ENCODE results near the gene PSMB1. TPM values are rescaled to one million over a fixed set of nuclear protein-coding genes. Genes with fewer than 3 reads are reported as not detected.

The PSMB1 gene
- 112 TPM for polyA plus RNA-seq (ENCODE audit: insufficient read length)

DNA sequence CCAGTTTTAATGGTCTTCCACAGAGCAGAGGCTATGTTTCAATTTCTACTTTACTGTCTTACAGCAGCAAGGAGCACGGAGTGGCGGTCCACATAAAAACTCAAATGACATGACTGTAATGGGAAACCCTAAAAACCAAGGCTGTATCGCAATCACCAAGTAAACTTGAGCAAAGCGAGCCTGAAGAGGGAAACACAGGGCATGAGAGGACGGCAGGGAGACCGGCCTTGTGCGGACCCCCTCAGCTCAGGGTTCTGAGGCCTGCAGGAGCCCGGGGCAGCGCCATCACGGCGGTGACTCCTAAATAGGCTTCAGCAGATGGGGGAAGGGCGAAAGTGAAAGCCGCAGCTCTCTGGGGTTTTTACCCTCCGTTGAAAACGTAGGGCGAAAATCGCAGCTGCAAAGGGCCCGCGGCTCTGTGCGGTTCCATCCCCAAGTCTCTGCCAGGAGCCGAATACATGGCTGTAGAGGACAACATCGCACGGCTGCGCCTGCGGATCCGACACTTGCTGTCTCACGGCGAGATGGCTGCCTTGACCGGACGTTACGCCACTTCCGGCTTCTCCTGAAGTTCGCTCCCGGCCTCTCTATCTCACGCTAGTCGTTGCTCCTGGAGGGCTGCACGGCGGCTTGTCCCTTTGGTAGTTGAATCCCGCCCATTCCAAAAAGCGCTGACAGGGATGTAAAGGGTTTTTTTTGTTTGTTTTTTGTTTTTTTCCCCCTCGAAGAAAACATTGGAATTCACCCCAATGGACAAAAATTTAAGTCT, at the start of gene PSMB1:
TSS of gene PSMB1 (minus strand) at position 543 of the 769 bp plus-strand sequence. CDS start at position 478, 65 bp downstream.
- peak; percentile 95 for DNase-seq

DNA sequence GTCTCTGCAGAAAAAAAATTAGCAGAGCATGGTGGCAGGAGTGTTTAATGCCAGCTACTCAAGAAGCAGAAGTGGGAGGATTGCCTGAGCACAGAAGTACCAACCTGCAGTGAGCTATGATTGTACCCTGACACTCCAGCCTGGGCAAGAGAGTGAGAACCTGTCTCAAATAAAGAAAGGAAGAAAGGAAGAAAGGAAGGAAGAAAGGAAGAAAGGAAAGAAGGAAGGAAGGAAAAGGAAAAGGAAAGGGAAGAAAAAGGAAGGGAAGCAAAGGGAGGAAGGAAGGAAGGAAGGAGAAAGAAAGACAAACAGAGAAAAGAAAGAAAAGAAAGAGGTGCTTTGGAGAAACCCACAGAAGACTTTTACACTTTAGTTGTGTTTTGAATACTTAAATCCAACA, 44.2 kb upstream of the PSMB1 start:
- no peak for DNase-seq

DNA sequence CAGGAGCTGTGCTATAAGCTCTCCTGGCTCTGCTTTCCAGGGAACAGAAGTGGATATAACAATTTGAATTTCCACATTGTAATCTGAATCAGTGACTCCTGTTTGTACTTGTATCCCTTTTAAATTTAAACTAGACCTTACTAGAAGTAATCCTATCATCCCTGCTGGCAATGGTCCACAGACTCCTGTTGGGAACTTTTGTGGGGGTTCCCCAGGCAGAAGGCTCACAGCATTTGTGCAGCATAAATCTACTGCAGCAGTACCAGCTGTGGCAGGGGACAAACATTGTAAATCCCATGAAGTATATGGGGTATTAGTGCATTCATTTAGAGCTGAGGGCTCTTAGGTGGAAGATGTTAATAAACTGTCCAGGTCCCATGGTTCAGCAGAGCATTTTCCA, 43.3 kb upstream of the PSMB1 start:
- DNase-seq: no peak

DNA sequence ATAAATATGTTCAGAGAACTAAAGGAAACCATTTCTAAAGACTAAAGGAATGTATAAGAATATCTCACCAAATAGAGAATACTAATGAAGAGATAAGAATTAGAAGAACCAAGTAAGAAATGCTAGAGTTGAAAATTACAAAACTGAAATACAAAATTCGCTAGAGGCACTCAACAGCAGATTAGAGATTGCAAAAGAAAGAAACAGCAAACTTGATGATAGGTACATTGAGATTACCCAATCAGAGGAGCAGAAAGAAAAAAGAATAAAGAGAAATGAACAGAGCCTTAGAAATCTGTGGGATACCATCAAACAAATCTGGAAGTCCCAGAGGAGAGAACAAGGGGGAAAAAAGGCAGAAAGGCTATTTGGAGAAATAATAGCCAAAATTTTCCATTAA, 37.6 kb upstream of the PSMB1 start:
- DNase-seq: no peak

DNA sequence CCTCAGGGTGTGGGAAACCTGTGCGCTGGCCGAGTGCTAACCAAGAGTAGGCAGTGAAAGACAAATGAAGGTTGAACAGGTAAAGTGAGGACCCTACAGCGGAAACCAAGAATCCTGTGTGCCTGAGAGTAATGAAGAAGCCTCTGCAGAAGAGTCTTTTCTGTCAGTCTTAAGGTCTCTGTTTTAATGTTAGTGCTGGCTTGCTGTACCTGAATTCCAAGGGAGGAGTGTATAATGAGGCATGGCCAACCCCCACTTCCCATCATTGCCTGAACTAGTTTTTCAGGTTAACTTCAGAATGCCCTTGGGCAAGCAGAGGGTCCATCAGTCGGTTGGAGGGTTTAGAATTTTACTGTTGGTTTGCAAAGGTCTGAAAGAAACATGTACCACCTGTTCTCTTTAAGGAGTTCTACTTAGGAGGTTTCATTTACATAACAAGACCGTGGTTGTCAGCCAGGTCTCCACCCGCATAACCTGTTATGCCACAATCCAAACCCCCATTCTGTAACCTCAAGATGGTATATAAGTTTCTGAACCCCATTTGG, 31.9 kb upstream of the PSMB1 start:
- DNase-seq: no peak

DNA sequence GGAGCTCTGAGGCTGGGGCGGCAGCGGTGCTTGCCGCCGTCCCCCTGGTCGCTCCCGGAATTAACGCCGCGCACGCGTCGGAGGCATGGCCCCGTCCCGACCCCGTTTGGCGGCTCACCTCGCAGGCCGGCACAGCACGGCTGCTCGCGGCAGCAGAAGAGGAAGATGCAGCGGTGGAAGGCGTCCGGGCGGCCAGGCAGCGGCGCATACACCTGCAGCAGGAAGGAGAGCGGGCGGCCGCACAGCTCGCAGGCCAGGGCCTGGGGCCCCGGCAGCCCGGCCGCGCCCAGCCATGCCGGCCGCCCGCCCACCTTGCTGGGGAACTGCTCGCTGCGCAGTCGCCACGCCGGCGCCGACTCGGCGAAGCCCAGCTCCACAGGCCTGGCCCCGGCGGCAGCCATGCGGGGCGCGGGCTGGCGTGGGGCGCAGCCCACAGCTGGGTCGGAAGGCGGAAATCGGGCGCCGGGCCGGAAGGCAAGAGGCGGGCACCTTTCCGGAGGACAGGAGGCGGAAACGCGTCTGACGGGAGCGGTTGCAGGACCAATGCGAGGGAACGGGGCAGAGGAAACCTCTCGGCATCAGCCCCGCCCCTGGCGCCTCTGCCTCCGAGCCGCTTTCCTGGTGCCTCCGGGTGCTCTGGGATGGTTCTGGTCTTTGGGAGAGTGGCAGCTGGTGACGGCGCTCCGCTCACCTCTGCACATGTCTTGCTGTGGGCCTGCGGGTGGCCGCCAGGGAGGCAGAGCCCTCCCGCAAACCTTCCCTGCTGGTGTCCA, 31.3 kb upstream of the PSMB1 start, which contains the start of gene PDCD2:
TSS of gene PDCD2 (minus strand) at position 457 of the 773 bp plus-strand sequence. CDS start at position 401, 56 bp downstream.
- peak; percentile 92 for DNase-seq

DNA sequence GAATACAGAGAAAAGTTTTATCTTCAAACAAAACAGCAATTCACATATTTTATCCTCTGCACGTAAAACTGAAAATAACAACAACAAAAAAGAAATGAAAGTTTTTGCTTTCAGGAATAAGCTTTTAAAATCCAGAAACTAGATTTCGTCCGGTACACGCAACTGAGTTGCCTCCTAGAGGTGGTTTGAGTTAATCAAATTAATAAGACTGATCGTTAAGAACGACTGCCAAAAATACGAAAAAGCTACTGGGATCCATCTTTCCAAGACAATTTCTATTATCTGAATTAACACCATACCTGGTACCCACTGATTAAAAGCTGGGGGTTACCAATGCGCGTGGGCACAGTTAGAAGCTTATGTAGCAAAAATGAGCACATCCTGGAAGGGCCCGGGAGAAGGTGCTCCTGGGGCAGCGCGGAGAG, 30.7 kb upstream of the PSMB1 start:
- DNase-seq: no peak

DNA sequence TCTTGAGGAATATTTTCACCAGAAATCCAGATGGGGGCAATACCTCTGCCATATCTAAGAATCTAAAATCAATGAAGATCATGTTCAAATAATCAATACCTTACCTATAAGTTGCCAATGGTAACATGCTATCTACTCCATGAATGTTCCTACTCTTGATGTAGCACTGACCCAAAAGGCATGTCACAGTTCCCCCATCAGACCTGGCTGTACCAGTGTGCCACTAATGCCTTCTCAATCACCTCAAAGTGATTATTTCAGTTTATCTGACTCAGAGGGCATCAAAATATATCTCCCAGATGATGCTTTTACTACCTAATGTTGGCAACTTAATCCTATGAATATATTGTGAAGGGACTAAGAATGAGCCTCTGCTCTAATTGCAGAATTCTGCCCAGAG, 25.8 kb upstream of the PSMB1 start:
- DNase-seq: no peak

DNA sequence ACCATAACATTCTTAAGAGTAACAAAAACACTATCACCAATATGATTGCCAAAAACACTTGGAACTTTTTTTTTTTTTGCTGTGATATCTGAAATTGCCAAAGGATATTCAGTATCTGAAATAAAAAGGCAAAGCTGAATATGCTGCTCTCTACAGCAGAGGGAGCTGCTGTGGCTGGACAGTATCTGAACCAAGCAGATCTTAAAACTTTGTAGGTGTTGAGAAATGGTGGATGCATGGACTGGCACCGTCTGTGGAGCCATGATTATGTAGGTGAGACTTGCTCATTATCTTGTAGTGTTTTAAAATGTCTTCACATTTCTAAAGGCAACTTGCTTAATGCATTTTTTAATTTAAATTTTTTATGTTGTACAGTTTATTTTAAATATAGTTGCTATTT, 22.1 kb upstream of the PSMB1 start:
- DNase-seq: no peak

DNA sequence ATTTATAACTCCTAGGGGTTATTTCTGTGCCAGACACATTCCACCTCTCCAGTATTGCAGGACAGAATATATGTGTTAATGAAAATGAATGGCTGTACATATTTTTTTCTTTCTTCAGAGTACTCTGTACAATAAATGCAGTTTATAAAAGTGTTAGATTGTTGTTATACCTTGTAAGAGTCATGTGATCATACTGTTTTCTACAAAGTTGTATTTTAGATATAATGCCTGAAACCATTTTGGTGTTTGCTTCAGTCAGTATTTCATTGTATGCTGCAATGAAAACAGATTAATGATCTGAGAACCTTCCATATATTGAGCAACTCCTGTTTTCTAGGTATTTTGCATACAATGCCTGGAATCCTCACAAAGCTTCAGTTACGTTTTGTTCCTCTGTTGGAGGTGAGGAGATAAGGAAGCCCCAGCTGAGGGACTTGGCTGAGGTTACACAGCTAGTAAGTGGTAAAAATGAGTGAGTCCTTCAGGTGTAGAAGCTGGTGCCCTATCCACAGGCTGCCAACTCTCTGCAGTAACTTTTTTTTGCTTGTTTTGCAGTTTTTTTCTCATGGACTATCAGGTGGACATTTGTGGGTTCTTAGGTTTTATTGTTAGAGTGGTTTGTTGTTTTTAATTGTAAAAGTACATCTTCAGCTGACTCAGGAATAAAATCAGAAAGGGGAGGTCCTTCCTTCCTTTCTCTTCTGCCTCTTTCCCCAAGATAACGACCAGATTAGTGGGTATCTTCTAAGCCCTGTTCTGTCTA, 19.8 kb upstream of the PSMB1 start:
- DNase-seq: no peak

DNA sequence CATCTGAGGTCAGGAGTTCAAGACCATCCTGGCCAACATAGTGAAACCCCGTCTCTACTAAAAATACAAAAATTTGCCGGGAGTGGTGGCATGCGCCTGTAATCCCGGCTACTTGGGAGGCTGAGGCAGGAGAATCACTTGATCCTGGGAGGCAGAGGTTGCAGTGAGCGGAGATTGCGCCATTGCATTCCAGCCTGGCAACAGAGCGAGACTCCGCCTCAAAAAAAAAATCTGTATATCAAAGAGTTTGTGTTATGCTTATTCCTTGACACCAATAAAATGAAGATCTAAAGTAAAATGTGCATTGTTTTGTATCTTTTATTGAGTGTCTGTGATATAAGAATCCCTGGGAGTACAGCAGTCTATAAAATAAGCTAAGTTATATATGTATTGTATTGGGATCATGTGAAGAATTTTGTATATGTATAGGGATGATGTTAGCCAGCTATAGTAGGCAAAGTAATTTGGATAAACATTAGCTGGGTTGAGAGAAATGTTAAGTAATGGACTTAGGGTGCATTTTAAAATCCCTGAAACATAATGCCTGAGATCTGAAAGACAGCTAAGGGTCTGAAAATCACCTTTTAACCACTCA, 11.9 kb upstream of the PSMB1 start:
- no peak for DNase-seq

DNA sequence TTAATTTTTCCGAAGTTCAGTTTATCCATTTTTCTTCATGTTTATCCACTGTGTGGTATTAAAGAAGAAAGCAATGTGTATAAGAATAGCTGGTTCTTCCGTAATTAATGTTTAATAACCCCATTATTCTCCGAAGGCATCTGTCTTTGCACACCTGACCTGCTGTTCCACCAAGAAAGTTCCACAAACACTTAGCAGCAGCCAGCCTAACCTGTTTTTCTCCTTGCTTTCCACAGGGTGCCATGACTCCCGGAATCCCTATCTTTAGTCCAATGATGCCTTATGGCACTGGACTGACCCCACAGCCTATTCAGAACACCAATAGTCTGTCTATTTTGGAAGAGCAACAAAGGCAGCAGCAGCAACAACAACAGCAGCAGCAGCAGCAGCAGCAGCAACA, 8.4 kb upstream of the PSMB1 start:
- no peak for DNase-seq

DNA sequence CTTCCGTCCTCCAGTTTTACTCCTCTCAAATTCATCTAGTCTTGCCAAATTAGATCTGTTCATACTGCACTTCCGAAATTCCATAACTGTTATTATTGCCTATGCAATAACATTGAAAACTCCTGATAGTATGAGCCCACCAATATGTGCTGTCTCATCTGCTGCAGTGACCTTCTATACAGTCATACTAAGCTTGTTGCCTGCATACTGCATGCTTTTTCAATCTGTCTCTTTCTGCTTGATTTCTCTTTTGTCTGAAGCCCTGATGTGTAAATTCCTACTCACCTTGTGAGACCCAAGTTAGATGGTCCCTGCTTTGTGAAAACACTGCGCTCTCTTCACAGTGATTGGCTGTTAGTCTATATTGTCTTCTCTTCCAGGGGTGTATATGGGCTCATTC, 2.2 kb upstream of the PSMB1 start:
- no peak for DNase-seq

DNA sequence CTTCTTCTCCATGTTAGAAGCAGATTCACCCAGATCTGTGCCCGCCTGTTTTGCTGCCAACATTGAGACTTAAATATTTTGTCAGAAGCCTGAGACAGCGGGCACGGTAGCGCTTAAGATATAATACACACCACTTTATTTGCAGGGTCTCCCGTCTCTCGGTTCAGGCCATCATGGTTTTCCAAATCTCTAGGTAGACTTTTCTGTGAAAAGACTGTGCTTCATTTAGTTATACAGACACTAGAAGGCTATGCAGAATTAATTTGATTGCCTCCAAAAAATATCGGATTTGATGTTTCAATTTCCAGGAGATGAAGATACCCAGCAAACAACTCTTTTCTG, 1.7 kb upstream of the PSMB1 start:
- DNase-seq: no peak

DNA sequence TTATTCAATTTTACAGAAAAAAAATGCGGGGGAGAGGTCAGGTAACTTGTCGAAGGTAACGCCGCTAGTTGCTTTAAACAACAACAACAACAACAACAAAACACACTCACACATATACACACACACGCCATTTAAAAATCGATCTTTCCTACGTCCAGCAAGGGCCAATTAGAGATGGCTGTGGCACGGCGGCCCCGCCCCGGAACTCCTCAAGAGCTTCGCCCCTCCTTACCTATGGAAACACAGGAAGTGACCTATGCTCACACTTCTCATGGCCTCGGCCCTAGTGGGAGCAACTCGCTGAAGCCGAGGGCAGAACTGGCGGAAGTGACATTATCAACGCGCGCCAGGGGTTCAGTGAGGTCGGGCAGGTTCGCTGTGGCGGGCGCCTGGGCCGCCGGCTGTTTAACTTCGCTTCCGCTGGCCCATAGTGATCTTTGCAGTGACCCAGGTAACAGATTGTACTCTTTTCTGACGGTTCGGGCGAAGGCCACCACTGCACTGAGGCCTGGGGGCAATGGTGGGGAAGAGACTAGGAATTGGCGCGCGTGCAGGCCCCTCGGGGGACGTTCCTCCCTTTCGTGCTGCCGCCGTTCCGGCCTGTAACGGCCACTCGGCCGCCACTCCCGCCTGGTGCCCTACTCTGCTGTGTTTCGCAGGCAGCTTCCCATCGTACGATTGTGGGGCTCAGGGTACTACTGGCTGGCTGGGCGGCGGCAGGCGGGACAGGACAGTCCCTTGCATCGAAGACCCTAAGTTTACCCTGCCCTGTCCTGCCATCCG, 1.1 kb upstream of the PSMB1 start, which contains the start of gene TBP:
TSS of gene TBP (plus strand) at position 357 of the 783 bp plus-strand sequence. CDS start 2,661 bp downstream, outside the sequence.
- peak; percentile 98 for DNase-seq

DNA sequence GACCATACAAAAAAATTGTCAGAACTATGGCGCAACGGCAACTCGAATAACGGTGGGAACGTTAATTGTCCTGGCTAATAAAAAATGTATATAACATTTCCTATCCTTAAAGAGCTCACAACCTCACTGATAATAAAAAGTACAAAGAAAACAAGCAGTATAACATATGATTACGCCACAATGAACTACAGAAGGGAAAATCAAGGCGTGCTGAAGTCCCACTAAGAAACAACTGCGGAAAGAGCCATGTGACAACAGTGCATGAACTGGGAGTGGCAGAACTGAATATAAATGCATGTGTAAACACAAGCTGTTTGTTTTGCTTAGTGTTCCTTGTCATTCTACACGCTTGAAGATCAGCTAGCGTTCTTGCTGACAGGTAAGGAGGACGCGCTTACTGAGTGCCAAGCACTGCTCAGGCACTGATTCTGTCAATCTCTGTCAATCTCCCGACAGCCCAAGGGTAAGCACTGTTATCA, 466 bp upstream of the PSMB1 start:
- DNase-seq: no peak

DNA sequence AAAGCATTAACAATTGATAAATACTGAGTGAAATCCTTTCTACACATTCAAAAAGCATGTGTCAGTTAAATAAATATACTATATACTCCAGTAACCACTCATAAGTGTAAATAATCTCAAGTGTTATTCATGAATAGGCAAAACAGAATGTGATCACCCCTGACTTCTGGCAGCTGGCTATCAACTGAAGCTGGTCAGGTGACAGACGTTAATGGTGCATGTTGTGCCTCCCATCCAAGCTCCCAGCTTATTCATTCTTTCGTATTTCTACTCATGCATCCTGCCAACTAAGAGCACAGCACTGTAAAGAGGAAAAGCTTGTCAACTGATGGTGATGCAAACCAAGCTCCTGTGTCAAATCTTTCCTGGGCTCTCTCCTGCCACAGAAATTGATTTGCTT, 7.7 kb downstream of the PSMB1 start:
- no peak for DNase-seq

DNA sequence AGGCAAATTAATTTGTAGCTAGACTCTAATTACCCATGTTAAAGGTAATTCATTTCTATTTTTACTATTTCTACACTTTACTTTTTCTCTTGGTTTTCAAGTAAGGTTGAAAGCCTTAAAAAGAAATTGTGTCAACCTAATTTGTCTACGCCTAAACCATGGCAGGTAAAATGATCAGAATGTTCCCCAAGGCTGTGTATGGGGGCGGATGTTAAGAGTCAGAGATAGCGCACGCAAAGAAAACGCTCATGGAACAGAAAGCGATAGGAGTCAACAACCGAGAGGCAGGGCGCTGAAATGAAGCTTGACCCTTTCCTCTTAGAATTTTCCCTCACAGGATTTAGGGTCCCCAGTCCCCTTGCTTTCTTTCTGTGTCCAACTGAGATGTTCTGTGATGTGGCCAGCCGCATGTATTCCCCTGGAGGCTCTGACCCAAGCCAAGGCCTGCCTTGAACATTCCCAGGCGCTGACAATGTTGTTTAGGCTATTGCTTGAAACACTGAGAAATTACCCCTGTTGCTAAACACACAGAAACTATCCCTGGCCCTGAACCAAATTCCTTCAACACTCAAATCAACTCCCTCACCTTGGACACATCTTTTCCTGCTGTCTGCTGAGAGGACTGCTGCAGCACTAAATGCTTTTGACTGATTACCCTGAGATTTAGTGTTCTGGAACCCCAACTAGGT, 10.9 kb downstream of the PSMB1 start:
- no peak for DNase-seq

DNA sequence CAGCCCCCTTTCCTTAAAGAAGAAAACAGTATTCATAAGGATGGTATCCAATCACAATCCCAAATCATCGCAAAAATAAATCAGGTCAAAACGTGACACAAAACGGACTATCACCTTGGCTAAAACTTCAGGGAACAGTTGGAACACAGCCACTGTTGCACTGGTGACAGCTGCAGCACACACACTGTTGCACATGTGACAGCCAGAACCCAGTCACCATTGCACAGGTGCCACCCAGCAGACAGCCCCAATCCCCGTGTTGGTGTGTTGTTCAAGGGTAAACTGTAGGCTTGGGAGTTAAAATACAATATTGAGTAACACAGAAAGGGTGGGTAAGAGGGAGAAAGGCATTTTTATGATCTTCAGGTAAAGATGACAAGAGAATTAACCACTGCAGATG, 15.8 kb downstream of the PSMB1 start:
- no peak for DNase-seq

DNA sequence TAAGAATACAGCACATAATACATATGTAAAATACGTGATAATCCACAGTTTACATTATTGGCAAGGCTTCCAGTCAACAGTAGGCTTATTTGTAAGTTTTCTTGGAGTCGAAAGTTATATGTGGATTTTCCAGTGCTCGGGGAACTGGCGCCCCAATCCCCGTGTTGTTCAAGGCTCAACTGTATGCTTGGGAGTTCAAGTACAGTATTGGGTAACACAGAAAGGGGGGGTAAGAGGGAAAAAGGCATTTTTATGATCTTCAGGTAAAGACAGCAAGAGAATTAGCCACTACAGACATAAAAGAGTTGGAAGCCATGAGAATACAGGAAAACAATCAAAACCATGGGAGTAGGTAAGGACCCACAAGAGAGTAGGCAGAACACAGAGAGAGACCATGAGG, 16.4 kb downstream of the PSMB1 start:
- DNase-seq: no peak

DNA sequence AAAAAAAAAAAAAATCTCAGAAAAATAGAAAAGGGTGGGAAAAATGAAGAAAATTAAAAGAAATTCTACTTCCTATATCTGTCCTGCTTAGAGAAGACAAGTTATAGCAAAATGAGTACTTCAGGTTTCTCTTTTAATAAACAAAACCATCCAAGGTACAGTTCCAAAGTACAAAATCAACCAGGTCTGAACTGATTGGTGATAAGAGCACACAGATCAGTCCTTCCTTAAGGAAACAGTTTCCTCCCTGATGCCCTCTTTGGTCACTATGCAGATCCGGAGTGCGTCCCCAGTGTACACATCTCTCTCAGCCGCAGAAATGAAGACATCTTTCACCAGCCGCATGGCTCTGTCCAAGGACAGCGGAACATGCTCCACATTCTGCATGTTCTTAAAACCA, 18.1 kb downstream of the PSMB1 start:
- DNase-seq: no peak

Data from hindlimb muscle (tissue), 1 donor.